GM12892 (cell line): ENCODE results near the gene CACNA1C.

Experiments used
- POLR2A ChIP-seq: IDR thresholded peaks from 2 replicates; pipeline ENCODE4 v1.6.1; 2011; ENCODE audit warnings: low read depth, low read length, control low read depth
- POLR2AphosphoS5 ChIP-seq: IDR thresholded peaks from 2 replicates; pipeline ENCODE4 v1.6.1; 2011; ENCODE audit warnings: low read depth, low read length, control low read depth

DNA sequence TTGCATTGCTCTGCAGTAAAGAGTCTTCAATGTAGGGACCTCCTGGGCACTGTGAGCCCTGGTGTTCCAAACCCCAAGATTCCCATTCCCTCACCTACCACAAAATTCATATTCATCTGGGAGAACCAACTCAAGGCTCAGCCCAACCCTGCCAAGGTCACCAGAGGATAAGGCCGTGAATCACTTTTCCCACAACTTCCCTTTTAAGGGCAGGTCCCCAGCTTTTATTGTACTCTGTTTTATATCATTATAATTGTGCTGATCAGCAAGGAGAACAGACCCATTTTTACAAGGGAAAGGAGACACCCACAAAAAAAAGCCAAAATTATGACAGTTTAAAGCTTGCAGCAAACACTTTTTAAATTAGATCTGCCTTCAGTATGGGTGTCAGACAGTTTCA is 379.0 kb downstream of the CACNA1C start:
- TF ChIP-seq POLR2A (no peak), POLR2AphosphoS5 (no peak)
